ENCODE measurements around the gene IL22RA1. TPM values are rescaled to one million over a fixed set of nuclear protein-coding genes. Genes with fewer than 3 reads are reported as not detected.

The IL22RA1 gene
- total RNA-seq: 2.0 TPM

DNA sequence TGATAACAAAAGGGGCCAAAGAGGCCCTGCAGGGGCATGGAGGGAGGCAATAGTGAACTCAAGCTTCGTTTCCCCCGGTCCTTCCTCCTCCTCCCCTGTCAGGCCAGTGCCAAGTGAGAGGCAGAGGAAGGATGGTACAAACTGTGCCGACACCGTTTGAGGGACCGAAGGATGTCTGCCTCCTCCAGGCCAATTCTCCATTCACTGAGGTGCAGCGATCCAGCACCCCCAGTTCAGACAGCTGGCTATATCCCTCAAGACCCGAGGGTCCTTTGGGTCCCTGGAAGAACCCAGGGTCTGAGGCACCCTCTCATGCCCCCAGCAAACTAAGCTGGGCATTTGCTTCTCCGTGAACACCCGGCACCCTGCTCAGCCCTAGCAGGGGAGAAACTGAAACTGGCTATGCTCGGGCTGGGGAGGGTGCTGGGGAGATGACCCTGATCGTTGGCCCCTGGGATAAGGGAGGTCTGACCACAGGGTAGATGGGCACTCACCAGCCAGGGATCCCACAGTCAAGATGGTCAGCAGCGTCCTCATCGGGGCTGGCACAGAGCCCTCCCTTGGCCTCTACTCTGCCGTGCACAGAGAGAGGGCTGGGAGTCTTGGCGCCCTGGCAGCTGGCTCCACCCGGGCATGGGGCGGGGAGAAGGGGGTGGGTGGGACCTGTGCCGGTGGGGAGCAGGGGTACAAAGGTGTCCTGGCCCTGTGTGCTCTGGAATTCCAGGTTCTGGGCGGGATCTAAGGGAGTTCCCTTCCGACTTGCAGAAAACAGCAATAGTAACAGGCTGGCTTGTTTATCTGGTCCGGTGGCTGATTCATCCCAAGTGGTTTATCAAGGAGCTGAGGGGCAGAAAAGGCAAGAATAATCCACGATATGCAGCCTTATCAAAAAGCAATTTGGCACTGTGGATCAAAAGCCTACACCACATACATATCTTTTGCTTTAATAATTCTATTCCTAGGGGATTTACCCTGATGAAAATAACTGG, at the start of gene IL22RA1:
Gene IL22RA1, minus strand, starts transcription at position 595 of the 989 bp plus-strand sequence. Its CDS starts 58 bp downstream, at position 537.

DNA sequence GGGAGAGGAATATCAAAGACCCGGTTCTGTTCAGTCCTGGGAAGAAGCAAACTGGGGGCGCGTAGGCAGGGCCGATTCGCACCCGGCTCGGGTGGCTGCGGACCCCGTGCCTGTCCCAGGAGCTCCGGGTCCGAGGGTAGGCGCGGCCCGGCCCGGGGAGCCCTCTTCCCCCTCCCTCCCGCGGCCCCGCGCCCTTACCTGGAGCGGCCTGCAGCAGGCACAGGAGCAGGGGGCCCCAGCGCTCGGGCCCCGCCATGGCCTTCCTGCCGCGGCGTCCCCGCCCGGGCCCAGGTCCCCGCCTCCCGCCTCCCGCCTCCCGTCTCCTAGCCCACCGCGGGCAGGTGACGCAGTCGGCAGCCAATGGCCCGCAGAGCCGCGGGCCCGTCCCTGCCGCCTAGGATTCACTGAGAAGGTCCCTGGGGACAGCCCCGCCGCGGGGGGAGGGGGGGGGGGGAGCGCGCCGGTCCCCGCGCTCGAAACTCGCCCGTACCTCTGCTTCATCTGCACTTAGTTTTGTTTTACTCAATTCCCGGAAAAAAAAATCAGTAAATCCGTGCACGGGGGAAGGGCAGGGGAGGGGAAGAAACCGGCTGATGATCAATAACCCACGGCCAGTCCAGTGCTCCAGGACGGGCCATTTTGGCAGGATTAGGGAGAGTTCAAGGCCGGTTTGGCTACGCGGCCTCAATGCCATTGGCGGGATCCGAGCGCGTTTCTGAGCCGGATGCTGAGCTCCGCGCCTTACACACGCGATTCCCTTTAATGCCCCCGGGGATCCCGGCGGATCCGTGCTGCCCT, 44.3 kb upstream of the IL22RA1 start, which contains the start of gene IFNLR1:
Gene IFNLR1, minus strand, starts transcription at position 297 of the 798 bp plus-strand sequence. Its CDS starts 41 bp downstream, at position 256.

GRCh38 chr1:24111996-24112779, 30.8 kb downstream of the IL22RA1 start, which contains the start of gene MYOM3:
Gene MYOM3 (minus strand): TSS chr1:24112135. CDS start chr1:24108636, 3,499 bp downstream.

Other genes starting within 250 kb of the IL22RA1 start
- 0.12 TPM for gene CNR2, start 229.8 kb downstream of the IL22RA1 start, total RNA-seq
- 93.8 TPM for gene PNRC2, start 183.3 kb downstream of the IL22RA1 start, total RNA-seq
- gene SRSF10, start 162.8 kb downstream of the IL22RA1 start, total RNA-seq: 111 TPM
- 142 TPM for gene MYOM3, start 31.0 kb downstream of the IL22RA1 start, total RNA-seq
- 3.6 TPM for gene IFNLR1, start 44.1 kb upstream of the IL22RA1 start, total RNA-seq
- 2.5 TPM for gene GRHL3, start 176.2 kb upstream of the IL22RA1 start, total RNA-seq